ENCODE data around the gene CUX1.
A peak's percentile ranks its signal among the peaks of the same experiment; 100 is the strongest.

CUX1 gene, protein sequence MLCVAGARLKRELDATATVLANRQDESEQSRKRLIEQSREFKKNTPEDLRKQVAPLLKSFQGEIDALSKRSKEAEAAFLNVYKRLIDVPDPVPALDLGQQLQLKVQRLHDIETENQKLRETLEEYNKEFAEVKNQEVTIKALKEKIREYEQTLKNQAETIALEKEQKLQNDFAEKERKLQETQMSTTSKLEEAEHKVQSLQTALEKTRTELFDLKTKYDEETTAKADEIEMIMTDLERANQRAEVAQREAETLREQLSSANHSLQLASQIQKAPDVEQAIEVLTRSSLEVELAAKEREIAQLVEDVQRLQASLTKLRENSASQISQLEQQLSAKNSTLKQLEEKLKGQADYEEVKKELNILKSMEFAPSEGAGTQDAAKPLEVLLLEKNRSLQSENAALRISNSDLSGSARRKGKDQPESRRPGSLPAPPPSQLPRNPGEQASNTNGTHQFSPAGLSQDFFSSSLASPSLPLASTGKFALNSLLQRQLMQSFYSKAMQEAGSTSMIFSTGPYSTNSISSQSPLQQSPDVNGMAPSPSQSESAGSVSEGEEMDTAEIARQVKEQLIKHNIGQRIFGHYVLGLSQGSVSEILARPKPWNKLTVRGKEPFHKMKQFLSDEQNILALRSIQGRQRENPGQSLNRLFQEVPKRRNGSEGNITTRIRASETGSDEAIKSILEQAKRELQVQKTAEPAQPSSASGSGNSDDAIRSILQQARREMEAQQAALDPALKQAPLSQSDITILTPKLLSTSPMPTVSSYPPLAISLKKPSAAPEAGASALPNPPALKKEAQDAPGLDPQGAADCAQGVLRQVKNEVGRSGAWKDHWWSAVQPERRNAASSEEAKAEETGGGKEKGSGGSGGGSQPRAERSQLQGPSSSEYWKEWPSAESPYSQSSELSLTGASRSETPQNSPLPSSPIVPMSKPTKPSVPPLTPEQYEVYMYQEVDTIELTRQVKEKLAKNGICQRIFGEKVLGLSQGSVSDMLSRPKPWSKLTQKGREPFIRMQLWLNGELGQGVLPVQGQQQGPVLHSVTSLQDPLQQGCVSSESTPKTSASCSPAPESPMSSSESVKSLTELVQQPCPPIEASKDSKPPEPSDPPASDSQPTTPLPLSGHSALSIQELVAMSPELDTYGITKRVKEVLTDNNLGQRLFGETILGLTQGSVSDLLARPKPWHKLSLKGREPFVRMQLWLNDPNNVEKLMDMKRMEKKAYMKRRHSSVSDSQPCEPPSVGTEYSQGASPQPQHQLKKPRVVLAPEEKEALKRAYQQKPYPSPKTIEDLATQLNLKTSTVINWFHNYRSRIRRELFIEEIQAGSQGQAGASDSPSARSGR (N-terminal part only)

DNA sequence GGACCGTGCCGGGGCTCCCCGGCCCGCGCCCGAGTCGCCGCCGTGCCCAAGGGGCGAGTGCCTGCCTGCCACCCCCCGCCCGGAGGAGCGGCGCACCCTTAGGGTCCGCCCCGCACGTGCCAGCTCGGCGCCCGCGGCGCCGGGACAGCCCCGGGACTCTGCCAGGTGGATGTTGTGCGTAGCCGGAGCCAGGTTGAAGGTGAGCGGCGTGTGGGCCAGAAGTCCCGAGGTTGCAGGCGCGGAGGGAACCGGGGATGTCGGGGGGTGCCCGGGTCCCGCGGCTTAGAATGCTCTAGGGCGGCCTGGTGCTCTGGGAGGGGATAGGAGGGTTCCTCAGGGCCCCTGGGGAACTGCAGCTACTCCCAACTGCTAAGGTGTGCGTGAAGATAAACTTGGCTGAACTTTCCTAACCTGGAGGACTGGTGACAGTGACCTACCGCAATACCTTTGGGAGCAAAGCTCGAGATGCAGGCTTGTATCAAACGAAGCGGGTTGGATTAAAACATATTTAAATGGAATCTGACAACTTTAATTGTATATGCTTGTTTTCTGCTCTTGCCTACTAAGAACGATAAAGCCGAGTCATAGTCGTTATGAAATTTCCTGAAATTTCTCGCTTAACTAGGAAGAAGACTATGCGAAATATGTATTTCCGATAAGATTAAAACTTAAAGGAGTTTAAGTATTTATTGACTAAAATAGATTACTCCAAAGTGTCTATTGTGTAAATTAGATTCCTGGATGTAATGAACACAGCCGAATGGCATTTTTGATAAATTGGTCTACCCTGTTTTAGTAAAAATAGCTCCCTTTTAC is at the start of gene CUX1:
Gene CUX1 (plus strand): TSS at position 156 of the 816 bp plus-strand sequence. CDS start 14 bp downstream, at position 170.
- TF ChIP-seq GATA2 (IDR thresholded peaks at IDR 0.05; ENCODE audit: low read depth, low read length) (no peak), GATA3 (IDR thresholded peaks at IDR 0.05; ENCODE audit: low read depth, low read length) (no peak)

DNA sequence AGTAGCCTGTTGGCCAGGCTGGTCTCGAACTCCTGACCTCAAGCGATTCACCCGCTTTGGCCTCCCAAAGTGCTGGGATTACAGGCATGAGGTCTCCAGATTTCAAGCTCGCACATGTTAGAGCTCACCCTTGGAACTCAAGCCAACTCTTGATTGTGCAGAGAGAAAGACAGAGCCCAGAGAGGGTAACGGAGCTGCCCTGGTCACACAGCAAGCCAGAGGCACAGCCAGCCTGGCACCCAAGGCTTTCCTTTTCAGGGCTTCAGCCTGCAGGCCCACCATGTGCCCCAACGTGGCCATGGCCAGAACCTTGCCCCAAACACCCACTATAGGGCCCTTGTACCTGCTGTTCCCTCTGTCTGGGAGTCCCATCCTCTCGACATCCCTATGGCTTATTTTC is 49.1 kb upstream of the CUX1 start:
- TF ChIP-seq GATA3 (IDR thresholded peaks at IDR 0.05; ENCODE audit: low read depth, low read length) (no peak), GATA2 (IDR thresholded peaks at IDR 0.05; ENCODE audit: low read depth, low read length) (no peak)

GRCh38 chr7:101770466-101770865 is 47.0 kb upstream of the CUX1 start:
- no peak for TF ChIP-seq GATA3 (IDR thresholded peaks at IDR 0.05; ENCODE audit: low read depth, low read length)
- no peak for TF ChIP-seq GATA2 (IDR thresholded peaks at IDR 0.05; ENCODE audit: low read depth, low read length)

- no peak for TF ChIP-seq GATA2 (IDR thresholded peaks at IDR 0.05; ENCODE audit: low read depth, low read length)
- TF ChIP-seq GATA3 (IDR thresholded peaks at IDR 0.05; ENCODE audit: low read depth, low read length) = no peak
Observed at GRCh38 chr7:101772508-101773211, 44.8 kb upstream of the CUX1 start.

DNA sequence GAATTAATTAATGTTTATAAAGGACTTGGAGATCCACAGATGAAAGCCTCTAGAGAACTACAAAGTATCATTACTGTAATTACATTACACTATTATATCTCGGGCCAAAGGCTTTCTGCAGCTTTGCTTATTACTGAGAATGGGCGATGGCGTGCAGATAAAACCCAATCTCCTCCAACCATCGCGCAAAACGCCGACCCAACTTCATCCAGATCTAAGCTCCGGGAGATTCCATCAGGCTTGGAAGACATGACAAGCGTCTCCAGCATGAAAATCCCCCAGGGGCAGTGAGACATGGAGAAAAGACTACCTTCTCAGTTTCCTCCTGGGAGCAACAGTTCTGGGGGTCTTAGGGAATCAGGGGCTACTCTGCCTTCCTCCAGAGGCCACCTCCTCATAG is 42.2 kb upstream of the CUX1 start:
- TF ChIP-seq GATA3 (IDR thresholded peaks at IDR 0.05; ENCODE audit: low read depth, low read length) (no peak), GATA2 (IDR thresholded peaks at IDR 0.05; ENCODE audit: low read depth, low read length) (no peak)

DNA sequence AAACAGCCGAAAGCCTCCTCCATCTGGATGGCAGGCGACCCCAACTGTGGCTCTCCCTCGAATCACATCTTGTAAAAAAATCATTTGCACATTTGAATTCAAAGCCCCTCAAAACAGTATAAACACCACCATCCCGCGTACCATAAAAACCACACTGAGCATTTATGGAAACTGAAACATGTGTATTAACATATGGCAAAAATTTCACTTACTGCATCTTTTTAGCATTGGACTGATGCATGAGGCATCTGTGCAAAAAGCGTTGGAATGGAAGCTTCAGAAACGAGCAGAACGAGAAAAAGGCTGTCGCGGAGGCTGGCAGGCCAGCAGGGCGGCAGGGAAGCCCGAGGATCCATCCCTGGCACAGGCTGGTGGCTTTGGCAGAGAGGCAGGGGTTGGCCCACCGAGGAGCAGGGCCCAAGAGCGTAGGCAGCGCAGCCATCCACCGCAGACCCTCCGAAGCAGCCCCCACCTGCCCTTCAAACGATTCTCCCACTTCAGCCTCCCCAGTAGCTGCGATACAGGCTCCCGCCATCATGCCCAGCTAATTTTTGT is 39.3 kb upstream of the CUX1 start:
- TF ChIP-seq GATA3 (IDR thresholded peaks at IDR 0.05; ENCODE audit: low read depth, low read length) (no peak), GATA2 (IDR thresholded peaks at IDR 0.05; ENCODE audit: low read depth, low read length) (no peak)

GRCh38 chr7:101779267-101779666 is 38.2 kb upstream of the CUX1 start:
- TF ChIP-seq GATA3 (IDR thresholded peaks at IDR 0.05; ENCODE audit: low read depth, low read length) = no peak
- no peak for TF ChIP-seq GATA2 (IDR thresholded peaks at IDR 0.05; ENCODE audit: low read depth, low read length)

DNA sequence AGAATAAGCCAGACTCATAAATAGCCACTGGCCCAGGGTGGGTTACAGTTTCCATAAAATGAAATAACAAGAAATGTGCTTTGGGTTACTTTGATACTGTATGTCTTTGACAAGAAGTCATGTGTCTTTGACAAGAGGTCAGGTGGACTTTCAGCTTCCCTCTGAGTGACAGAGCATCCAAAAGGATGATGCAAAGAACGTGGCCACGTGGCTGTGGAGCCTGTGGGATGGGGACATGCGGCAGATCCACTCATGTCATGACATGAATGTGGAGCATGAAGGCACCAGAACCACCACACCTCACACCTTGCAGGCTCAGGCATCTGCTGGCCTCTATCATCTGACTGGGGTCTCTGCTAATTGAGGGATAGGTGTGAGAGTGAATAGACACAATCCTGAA is 37.1 kb upstream of the CUX1 start:
- TF ChIP-seq GATA2 (IDR thresholded peaks at IDR 0.05; ENCODE audit: low read depth, low read length) (no peak), GATA3 (IDR thresholded peaks at IDR 0.05; ENCODE audit: low read depth, low read length) (no peak)

- no peak for TF ChIP-seq GATA3 (IDR thresholded peaks at IDR 0.05; ENCODE audit: low read depth, low read length)
- peak; percentile 50; the same call in 1 of the 2 replicates for TF ChIP-seq GATA2 (IDR thresholded peaks at IDR 0.05; ENCODE audit: low read depth, low read length)
Observed at GRCh38 chr7:101781439-101781838, 36.0 kb upstream of the CUX1 start.

DNA sequence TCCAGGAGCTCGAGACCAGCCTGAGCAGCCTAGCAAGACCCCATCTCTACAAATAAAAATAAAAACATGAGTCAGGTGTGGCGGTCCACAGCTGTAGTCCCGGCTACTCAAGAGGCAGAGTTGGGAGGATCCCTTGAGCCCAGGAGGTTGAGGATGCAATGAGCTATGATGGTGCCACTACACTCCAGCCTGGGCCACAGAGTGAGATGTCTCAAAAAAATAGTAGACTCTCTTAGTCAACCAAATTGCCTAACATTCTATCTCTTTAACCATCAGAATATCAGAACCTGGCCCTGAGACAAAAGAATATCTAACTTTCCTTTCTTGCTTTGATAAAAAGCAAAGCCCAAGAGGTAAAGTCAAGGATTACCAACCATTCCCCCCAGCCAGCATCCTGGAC is 35.0 kb upstream of the CUX1 start:
- TF ChIP-seq GATA3 (IDR thresholded peaks at IDR 0.05; ENCODE audit: low read depth, low read length) (no peak), GATA2 (IDR thresholded peaks at IDR 0.05; ENCODE audit: low read depth, low read length) (no peak)

- TF ChIP-seq GATA3 (IDR thresholded peaks at IDR 0.05; ENCODE audit: low read depth, low read length) = no peak
- TF ChIP-seq GATA2 (IDR thresholded peaks at IDR 0.05; ENCODE audit: low read depth, low read length) = no peak
Observed at GRCh38 chr7:101782896-101783295, 34.5 kb upstream of the CUX1 start.

All from SH-SY5Y (cell line).